ENCODE results near the gene TMCC1.

DNA sequence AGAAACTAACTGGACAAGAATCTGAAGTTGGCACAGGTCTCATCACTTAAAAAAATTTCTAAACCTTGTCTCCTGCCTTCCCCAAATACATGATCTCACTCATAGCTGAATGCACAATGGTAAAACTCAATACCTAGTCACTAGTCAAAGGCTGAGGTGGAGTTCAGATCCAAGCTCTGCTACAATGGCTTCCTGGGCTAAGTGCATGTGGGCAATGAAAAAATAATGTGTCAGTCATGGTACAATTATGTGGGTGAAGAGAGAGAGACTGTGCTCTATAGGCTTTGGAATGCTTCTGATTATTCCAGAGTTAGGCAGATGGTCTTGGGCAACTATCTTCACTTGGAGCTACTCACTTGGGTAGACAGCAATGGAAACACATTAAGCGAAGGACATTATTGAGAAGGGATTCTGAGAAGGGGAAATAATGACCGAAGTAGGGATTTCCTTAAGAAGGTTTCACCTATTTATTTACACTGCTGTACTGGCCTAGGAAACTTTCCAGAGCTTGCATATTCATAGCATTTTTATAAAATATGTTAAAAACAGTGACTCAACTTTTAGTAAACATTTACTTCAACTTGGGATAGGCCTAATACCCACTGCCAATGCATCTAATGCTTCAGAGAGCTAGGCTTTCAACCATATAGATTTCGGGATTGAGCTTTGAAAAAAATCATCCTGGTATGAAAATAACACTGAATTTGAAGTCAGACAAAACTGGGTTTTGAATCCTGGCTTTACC lies 228.3 kb downstream of the TMCC1 start:
- TF ChIP-seq POLR2A (IDR thresholded peaks at IDR 0.05) (no peak), POLR2AphosphoS5 (IDR thresholded peaks at IDR 0.05) (no peak)

Measured in transverse colon (tissue), 3 donors.